Mucosa of gallbladder (tissue), 1 donor: ENCODE data around the gene CHST1. TPM values are rescaled to one million over a fixed set of nuclear protein-coding genes. Genes with fewer than 3 reads are reported as not detected.

Source experiments
- DNase-seq: peaks from one replicate; pipeline ENCODE4 v3.0.0-alpha.2; 2020; ENCODE audit warnings: low spot score
- total RNA-seq: library from RNA; stranded (reverse); gene quantifications from one replicate; pipeline ENCODE4 v1.2.1, GENCODE V29; 2021
- donor health status: DM: no; HTN: no; CAD: no.

The CHST1 gene
- total RNA-seq, 1 donor from 2014 or later: 1.8 TPM

- peak; percentile 36 for DNase-seq
Observed at GRCh38 chr11:45607995-45608394, 57.4 kb downstream of the CHST1 start.

- DNase-seq: no peak
Observed at GRCh38 chr11:45606514-45607281, 58.7 kb downstream of the CHST1 start.

DNA sequence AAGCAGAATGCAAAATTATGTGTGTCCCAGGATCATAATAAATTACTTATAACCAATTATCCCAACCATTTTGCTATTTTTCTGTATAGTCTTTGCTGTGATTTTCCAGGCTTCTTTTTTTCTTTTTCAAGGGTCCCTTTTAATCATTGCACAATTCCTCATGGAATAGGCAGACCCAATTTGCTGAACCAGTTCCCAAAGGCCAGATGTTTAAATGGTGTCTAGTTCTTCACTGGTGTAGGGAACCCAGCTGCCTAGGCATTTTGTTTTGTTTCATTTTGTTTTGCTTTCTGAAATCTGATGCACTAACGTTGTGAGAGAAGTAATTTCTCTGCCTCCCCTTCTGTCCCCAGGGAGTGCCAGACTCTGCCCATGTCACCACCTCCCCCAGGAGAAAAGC lies 60.4 kb downstream of the CHST1 start:
- no peak for DNase-seq

DNA sequence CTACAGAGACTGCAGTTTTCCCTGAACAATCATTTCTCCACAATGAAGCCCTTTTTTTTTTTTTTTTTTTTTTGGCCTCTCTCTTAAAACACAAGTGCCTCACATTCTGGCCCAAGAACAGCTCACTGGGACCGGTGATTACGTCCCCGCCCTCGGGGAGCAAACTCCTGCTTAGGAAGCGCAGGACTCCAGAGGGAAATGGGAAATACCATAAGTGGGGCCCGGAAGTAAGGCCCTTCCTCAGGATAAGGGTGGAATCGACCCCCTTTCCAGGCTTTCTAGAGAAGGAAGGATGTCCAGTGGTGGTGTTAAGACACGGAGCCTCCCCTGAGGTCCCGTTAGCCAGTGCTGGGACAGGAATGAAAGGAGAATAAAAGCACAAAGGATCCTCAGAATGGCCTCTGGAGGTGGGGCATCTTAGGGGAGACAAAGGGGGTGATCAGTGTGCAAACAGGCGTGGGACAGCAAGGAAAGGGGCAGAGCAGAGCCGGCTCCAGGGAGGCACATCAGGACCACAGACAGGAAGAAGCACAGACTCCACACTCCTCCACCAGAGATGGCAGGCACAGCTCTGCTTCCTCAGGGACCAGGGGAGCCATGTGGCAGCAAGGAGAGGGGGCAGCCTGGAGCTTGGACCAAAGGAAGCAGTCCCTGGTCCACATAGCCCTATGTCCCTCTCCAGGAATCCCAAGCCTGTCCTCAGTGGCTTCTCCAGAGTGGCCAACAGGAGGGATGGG lies 61.3 kb downstream of the CHST1 start:
- no peak for DNase-seq

GRCh38 chr11:45599161-45599943 lies 66.1 kb downstream of the CHST1 start:
- DNase-seq: no peak

Other genes starting within 250 kb of the CHST1 start
- 32.6 TPM for gene SLC35C1, start 139.5 kb upstream of the CHST1 start, total RNA-seq
- 61.9 TPM for gene CRY2, start 181.9 kb upstream of the CHST1 start, total RNA-seq
- 16.3 TPM for gene MAPK8IP1, start 220.0 kb upstream of the CHST1 start, total RNA-seq
- not detected for gene FREY1, start 241.6 kb upstream of the CHST1 start, total RNA-seq